H4 (cell line): ENCODE measurements around the gene CDT1. TPM values are rescaled to one million over a fixed set of nuclear protein-coding genes. Genes with fewer than 3 reads are reported as not detected.

ENCODE experiments used
- DNase-seq: peaks from one replicate; pipeline ENCODE4 v3.0.0-alpha.2; 2015; ENCODE audit warnings: low spot score
- total RNA-seq: library from RNA; depleted of rRNA; stranded (reverse); fragments of >200 nt; shearing (Covaris generic); gene quantifications from 2 replicates; pipeline ENCODE4 v1.2.3, GENCODE V29; 2014

CDT1 gene
- total RNA-seq, 1 experiment from 2014 or later = 26.4 TPM

- DNase-seq = no peak
These were observed 1.2 kb downstream of the CDT1 start for GRCh38 chr16:88804552-88805339.

- no peak for DNase-seq
These were observed 1.7 kb downstream of the CDT1 start for GRCh38 chr16:88805340-88805715.

GRCh38 chr16:88805887-88806393 lies 2.4 kb downstream of the CDT1 start:
- no peak for DNase-seq

- no peak for DNase-seq
These were observed 3.0 kb downstream of the CDT1 start for GRCh38 chr16:88806491-88807111.

- DNase-seq = no peak
These were observed 3.6 kb downstream of the CDT1 start for GRCh38 chr16:88807142-88807625.

GRCh38 chr16:88807626-88808453 lies 4.3 kb downstream of the CDT1 start:
- DNase-seq = no peak

GRCh38 chr16:88809068-88809675 lies 5.6 kb downstream of the CDT1 start:
- no peak for DNase-seq

- no peak for DNase-seq
These were observed 6.1 kb downstream of the CDT1 start for GRCh38 chr16:88809676-88810165.

GRCh38 chr16:88810166-88810911 lies 6.8 kb downstream of the CDT1 start:
- DNase-seq = no peak

- DNase-seq = peak; percentile 79
These were observed 7.6 kb downstream of the CDT1 start for GRCh38 chr16:88810912-88811768.

- peak; percentile 95 for DNase-seq
These were observed 8.4 kb downstream of the CDT1 start, which contains the start of gene APRT for GRCh38 chr16:88811769-88812512. APRT (minus strand) TSS chr16:88811928; CDS start chr16:88811899, 29 bp downstream.

GRCh38 chr16:88812513-88813268 lies 9.1 kb downstream of the CDT1 start:
- DNase-seq = peak; percentile 66

- DNase-seq = no peak
These were observed 9.9 kb downstream of the CDT1 start for GRCh38 chr16:88813269-88814143.

GRCh38 chr16:88814144-88814502 lies 10.5 kb downstream of the CDT1 start:
- DNase-seq = no peak

- no peak for DNase-seq
These were observed 11.6 kb downstream of the CDT1 start for GRCh38 chr16:88815227-88815626.

- DNase-seq = no peak
These were observed 12.5 kb downstream of the CDT1 start for GRCh38 chr16:88815901-88816589.
